ENCODE data around the gene EDNRA.

Gene EDNRA

DNA sequence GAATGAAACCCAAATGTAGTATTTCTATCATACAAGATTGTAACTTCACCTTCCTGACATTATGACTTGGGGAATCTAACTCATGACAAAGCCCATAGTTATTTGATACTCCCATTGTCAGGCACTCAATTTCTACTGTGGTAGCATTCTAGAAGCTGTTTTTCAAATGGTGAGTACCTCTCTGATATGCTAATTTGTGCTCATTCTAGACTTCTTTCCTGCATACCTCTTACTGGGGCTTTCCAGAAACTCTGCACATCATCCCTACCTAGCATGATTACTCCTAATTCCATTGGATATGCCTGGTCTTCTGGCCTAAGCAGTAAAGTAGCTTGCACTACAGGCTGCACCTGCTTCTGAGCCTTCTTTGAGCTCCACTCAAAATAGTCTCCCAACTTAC is 85.9 kb downstream of the EDNRA start:
- TF ChIP-seq, protein P1, sequence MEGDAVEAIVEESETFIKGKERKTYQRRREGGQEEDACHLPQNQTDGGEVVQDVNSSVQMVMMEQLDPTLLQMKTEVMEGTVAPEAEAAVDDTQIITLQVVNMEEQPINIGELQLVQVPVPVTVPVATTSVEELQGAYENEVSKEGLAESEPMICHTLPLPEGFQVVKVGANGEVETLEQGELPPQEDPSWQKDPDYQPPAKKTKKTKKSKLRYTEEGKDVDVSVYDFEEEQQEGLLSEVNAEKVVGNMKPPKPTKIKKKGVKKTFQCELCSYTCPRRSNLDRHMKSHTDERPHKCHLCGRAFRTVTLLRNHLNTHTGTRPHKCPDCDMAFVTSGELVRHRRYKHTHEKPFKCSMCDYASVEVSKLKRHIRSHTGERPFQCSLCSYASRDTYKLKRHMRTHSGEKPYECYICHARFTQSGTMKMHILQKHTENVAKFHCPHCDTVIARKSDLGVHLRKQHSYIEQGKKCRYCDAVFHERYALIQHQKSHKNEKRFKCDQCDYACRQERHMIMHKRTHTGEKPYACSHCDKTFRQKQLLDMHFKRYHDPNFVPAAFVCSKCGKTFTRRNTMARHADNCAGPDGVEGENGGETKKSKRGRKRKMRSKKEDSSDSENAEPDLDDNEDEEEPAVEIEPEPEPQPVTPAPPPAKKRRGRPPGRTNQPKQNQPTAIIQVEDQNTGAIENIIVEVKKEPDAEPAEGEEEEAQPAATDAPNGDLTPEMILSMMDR (IDR thresholded peaks at IDR 0.05; ENCODE audit: unreplicated experiment in 3 of 3), result no peak
- H3K36me3 Mint-ChIP-seq (ENCODE audit: low read depth), result peaks cover 3% of the 10 kb centered on the region
- H3K9me3 Mint-ChIP-seq, result peaks cover 29% of the 10 kb centered on the region
- no peak overlapping the region for H3K4me3 Mint-ChIP-seq
- no peaks in the 10 kb centered on the region for H3K4me1 Mint-ChIP-seq
- H3K27me3 Mint-ChIP-seq (ENCODE audit: low read depth), result no peaks in the 10 kb centered on the region
- H3K27ac Mint-ChIP-seq, result no peak overlapping the region

DNA sequence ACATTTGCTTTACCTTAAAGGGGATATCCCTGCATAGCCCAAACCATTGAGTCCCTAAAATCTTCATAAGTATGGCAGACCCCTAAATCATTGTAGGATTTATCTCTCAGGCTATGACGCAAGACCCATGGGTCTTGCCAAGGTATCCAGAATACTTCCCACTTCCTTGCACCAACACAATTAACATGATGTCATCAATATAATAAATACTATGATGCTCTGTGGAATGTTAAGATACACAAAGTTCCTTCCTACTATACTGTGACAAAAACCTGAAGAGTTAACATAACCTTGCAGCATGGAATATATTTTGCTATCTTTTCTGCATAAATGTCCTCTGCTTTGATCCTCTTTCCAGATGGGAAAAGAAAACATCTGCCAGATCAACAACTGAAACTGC is 86.4 kb downstream of the EDNRA start:
- TF ChIP-seq, protein P1 (IDR thresholded peaks at IDR 0.05; ENCODE audit: unreplicated experiment in 3 of 3), result no peak

DNA sequence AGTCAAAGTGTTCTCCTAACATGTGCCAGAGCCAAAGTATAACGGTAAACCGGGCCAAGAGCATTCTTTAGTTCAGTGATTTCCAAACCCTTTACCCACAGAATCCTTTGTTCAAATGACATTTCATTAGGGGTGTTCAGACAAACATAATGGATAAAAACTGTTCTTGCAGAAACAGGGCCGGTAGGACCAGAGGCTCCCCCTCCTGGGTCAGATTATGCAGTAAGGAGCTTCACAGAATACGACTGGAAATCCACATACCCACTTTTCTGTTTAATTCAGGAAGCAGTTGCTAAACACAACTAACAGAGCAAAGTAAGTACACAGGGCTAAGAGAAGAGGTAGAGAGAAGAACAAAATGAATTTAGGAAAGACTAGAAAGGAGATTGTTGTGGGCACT is 89.7 kb downstream of the EDNRA start:
- Mint-ChIP-seq H3K9me3 (peaks cover 17% of the 10 kb centered on the region), H3K4me1 (no peaks in the 10 kb centered on the region), H3K36me3 (ENCODE audit: low read depth) (peaks cover 3% of the 10 kb centered on the region), H3K4me3 (no peak overlapping the region), H3K27me3 (ENCODE audit: low read depth) (peaks cover 4% of the 10 kb centered on the region), H3K27ac (peak overlapping the region in 1 of 3 experiments; percentile 5)
- TF ChIP-seq, protein P1 (IDR thresholded peaks at IDR 0.05; ENCODE audit: unreplicated experiment in 3 of 3), result no peak

More for the DNA sequence above, 86.4 kb downstream of the EDNRA start:
- Mint-ChIP-seq H3K27ac (no peak overlapping the region), H3K4me3 (no peak overlapping the region), H3K27me3 (ENCODE audit: low read depth) (no peaks in the 10 kb centered on the region), H3K9me3 (peaks cover 29% of the 10 kb centered on the region), H3K36me3 (ENCODE audit: low read depth) (peaks cover 3% of the 10 kb centered on the region), H3K4me1 (no peaks in the 10 kb centered on the region)

DNA sequence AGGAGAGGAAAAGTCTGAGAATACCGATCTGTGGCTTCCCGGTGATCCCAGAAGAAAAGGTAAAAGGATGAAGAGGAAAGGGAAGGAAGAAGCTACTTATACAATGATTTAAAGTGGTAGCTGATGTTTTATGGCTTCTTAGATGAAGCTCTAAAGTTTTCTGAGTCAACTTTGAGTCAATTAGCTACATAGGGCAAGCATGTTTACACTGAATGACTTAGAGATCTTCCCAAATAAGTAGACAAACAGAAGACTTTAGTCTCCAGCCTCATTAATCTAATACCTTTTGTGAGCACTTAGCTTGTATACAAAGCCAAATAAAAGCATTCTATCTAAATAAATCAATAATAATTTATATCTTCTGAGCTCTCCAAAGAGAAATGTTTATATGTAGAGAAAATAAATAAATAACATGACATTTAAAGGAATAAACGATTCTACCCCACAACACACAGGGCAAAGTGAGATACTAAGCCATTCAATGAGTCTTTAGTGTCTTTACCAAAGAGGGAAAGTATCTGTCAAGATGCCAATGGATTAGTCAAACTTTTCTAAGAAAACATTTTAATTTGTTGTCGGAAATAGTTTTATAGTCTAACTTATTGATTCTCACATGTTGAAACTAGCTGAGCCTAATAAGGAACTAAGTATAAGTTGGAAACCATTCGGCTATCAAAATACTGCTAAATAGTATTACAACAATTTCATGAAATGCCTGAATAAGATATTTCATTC is 90.3 kb downstream of the EDNRA start:
- TF ChIP-seq, protein P1 (IDR thresholded peaks at IDR 0.05; ENCODE audit: unreplicated experiment in 3 of 3), result no peak
- H3K36me3 Mint-ChIP-seq (ENCODE audit: low read depth), result peaks cover 3% of the 10 kb centered on the region
- H3K27ac Mint-ChIP-seq, result no peak overlapping the region
- H3K9me3 Mint-ChIP-seq, result peaks cover 17% of the 10 kb centered on the region
- H3K27me3 Mint-ChIP-seq (ENCODE audit: low read depth), result peaks cover 4% of the 10 kb centered on the region
- H3K4me1 Mint-ChIP-seq, result no peaks in the 10 kb centered on the region
- no peak overlapping the region for H3K4me3 Mint-ChIP-seq

DNA sequence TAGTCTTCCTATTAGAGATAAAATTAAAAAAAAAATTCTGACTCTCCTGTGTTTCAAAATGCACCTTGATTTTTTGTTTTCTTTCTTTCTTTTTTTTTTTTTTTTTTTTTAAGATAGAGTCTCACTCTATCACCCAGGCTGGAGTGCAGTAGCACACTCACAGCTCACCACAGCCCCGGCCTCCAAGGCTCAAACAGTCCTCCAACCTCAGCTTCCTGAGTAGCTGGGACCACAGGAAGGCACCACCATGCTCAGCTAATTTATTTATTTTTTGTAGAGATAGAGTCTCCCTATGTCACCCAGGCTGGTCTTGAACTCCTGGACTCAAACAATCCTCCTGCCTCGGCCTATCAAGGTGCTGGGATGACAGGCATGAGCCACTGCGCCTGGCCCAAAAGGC is 95.2 kb downstream of the EDNRA start:
- peaks cover 6% of the 10 kb centered on the region for H3K36me3 Mint-ChIP-seq (ENCODE audit: low read depth)
- peaks cover 4% of the 10 kb centered on the region for H3K27me3 Mint-ChIP-seq (ENCODE audit: low read depth)
- TF ChIP-seq, protein P1 (IDR thresholded peaks at IDR 0.05; ENCODE audit: unreplicated experiment in 3 of 3), result no peak
- H3K4me3 Mint-ChIP-seq, result no peak overlapping the region
- H3K4me1 Mint-ChIP-seq, result no peaks in the 10 kb centered on the region
- no peak overlapping the region for H3K27ac Mint-ChIP-seq
- H3K9me3 Mint-ChIP-seq, result no peaks in the 10 kb centered on the region

DNA sequence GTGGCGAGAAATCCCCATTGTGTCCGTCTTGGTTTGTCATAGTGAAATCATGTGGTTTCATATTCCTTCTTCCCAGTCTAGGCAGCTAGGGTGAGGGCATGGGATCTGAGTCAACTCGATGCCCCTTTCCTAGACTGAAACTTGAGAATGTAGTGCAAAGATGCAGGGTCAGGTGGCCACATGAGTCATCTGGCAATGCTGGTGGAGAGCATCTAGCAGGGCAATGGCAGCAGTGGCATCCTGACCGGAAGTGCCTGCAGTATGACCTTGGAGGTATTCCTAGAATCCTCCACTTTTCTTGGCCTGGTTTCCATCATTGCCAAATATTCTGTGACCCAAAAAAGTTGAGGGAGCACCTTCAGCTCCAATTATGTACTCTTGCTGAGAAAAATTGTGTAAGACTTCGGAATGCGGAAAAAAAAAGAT is 97.2 kb downstream of the EDNRA start:
- Mint-ChIP-seq H3K27me3 (ENCODE audit: low read depth) (peaks cover 4% of the 10 kb centered on the region), H3K4me3 (no peak overlapping the region), H3K36me3 (ENCODE audit: low read depth) (peaks cover 6% of the 10 kb centered on the region), H3K9me3 (no peaks in the 10 kb centered on the region), H3K4me1 (no peaks in the 10 kb centered on the region), H3K27ac (no peak overlapping the region)
- TF ChIP-seq, protein P1 (IDR thresholded peaks at IDR 0.05; ENCODE audit: unreplicated experiment in 3 of 3), result no peak
